22Rv1 (cell line): ENCODE measurements around the gene ZC3H13.

Experiments used
- H3K27ac ChIP-seq: fragments of 450-650 bp; 2 replicates; pipeline ENCODE4 v1.5.1; 2017
- ZFX ChIP-seq: fragments of 450-650 bp; IDR thresholded peaks from 2 replicates; pipeline ENCODE4 v1.6.1; 2017; ENCODE audit warnings: antibody characterized with exemption, borderline replicate concordance
- TF ChIP-seq, protein P1 (sequence below): fragments of 450-650 bp; IDR thresholded peaks from 2 replicates; pipeline ENCODE4 v1.5.1; 2017; ENCODE audit warnings: mild to moderate bottlenecking

Gene ZC3H13

DNA sequence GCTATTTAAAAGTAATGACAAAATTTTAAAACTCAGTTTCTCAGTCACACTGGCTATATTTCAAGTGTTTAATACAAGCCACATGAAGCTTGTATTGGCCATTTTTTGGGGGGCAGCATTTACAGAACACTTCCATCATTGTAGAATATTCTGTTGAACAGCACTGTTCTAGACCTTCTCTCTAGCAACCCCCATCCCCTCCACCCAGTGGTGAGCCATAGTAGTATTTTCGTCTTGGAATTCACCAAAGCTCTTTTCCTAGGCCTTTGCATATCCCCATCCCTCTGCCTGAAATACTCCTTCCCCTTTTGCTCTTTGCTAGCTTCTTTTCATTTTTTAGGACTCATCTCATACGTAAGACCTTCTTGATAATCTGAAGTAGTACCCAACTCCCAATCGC lies 99.5 kb downstream of the ZC3H13 start:
- no peak overlapping the region for H3K27ac ChIP-seq
- TF ChIP-seq, protein P1, sequence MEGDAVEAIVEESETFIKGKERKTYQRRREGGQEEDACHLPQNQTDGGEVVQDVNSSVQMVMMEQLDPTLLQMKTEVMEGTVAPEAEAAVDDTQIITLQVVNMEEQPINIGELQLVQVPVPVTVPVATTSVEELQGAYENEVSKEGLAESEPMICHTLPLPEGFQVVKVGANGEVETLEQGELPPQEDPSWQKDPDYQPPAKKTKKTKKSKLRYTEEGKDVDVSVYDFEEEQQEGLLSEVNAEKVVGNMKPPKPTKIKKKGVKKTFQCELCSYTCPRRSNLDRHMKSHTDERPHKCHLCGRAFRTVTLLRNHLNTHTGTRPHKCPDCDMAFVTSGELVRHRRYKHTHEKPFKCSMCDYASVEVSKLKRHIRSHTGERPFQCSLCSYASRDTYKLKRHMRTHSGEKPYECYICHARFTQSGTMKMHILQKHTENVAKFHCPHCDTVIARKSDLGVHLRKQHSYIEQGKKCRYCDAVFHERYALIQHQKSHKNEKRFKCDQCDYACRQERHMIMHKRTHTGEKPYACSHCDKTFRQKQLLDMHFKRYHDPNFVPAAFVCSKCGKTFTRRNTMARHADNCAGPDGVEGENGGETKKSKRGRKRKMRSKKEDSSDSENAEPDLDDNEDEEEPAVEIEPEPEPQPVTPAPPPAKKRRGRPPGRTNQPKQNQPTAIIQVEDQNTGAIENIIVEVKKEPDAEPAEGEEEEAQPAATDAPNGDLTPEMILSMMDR, result no peak
- no peak for TF ChIP-seq ZFX

DNA sequence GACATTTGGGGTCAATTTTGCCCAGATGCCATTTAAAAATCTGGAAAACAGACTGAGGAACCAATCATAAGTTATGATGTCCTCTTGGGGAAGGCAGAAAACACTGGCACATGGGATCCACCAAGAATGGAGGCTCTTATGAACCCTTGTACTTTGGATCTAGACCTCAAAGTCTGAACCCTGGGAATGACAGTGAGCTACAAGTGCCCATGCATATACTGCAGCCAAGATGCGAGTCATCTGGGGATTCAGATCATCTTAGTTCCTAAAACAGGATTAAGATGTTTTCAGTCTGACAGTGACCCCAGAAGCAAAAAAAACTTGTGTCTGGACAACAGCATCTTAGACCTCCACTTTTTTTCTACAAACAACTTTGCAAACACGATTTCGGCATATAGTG lies 100.8 kb downstream of the ZC3H13 start:
- no peak overlapping the region for H3K27ac ChIP-seq
- no peak for TF ChIP-seq ZFX
- TF ChIP-seq, protein P1, result no peak

DNA sequence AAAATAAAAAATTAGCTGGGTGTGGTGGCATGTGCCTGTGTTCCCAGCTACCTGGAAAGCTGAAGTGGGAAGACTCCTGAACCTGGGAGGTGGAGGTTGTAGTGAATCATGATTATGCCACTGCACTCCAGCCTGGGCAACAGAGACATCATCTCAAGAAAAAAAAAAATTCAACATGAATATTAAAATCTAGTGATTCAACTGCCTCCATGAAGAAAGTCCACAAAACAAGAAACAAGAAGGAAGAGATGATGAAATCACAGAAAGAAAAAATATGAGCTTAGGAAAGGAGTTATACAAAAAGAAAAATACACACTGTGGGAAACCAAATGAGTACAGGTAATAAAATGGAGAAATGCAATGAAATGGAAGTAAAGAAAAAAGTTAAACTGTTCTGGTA lies 101.4 kb downstream of the ZC3H13 start:
- no peak overlapping the region for H3K27ac ChIP-seq
- no peak for TF ChIP-seq ZFX
- TF ChIP-seq, protein P1, result no peak

DNA sequence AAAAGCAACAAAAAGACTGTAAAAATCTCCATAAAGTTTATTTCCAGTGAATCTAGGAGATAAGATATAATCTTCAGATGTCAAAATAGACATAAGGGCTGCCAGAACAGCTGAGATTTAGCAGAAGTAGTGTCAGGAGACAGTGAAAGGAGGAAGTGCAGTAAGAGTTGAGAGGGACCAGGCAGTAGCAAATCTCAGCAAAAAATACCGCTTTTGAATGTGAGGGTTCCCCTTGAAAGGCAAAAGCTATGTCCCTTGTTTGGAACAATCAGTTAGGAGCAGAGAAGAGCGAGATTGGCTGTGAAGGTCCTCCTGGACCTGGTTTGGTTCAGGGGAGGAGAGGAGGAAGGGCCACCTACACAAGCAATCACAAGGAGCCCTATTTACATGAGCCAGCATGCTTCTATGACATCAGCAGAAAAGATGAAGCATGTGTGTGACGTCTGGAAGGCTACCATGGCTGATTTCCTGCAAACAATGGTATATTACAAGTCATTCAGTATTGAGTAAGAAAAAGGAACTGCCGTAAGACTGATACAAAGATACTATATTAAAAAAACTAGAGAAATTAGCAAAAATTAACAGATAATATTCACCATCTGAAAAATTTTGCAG lies 102.1 kb downstream of the ZC3H13 start:
- no peak overlapping the region for H3K27ac ChIP-seq
- no peak for TF ChIP-seq ZFX
- TF ChIP-seq, protein P1, result no peak

DNA sequence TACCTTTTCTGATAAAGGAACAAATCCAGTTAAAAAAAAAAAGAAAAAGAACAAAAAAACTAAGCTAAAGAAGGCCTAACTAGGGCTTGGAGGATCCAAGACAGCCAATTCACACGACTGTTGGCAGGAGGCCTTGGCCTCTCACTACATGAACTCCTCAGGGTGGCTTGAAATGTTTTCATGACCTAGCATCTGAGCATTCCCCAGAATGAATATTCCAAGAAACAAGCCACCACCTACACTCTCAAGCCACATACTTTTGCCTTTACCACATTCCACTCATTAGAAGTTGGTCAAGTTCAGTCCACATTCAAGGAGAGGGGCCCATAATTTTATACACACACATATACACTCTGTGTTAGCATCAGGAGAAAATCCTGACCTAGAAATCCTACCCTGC lies 103.4 kb downstream of the ZC3H13 start:
- no peak for TF ChIP-seq ZFX
- H3K27ac ChIP-seq, result no peak overlapping the region

DNA sequence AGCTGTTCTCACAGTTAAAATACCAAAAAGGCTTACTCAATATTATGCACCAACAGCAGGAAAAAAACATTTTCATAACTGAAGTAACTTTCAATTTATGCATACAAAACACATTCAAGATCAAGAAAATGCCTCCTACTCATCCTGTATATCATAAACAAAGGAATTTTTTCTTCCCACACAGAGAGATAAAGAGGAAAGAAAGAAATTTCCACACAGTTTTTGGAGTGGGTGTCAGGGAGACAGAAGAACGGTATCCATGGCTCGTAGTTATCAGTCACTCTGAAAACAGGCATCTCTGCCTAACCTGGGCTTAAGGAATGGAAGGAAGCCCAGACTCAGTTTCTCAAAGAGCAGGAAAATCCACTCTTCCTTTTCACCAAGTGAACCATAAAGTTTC lies 108.6 kb downstream of the ZC3H13 start:
- TF ChIP-seq, protein P1, result no peak
- no peak for TF ChIP-seq ZFX
- no peak overlapping the region for H3K27ac ChIP-seq

DNA sequence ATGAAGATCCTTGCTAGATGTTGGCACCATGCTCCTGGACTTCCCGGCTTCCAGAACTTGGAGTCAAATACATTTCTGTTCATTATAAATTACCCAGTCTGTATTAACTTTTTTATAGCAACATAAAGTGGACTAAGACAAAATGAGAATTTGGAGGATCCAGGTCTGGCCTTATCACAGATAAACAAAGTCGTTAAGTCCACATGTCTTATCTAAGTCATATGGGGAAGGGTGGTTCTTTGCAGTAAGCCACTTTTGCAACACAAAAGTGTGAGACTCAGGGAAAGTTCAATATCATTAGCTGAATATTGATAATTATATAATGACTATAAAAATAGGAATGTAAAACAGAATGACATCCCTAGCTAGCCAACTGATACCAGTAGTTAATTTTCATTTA lies 109.4 kb downstream of the ZC3H13 start:
- no peak overlapping the region for H3K27ac ChIP-seq
- TF ChIP-seq, protein P1, result no peak
- no peak for TF ChIP-seq ZFX

DNA sequence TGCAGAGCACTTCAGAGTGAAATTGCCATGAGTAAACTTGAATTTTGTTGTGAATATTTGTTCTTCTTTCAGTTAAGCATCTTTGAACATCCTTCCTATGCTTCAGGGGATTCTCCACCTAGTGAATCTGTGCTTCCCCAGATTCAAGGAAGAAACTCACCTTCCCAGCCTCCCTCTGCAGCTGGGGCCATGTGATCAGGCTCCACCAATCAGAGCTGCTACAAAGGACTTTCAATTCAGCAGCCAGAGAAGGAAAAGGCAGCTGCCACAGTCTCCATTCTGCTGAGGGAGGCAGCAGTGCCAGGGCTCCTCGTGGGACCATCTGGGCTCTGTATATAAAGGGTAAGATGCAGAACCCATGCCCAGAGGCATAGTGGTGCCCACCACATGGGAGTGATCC lies 111.3 kb downstream of the ZC3H13 start:
- no peak for TF ChIP-seq ZFX
- TF ChIP-seq, protein P1, result no peak
- H3K27ac ChIP-seq, result no peak overlapping the region
